ENCODE results near the gene PLK5. TPM values are rescaled to one million over a fixed set of nuclear protein-coding genes. Genes with fewer than 3 reads are reported as not detected.

The PLK5 gene, protein sequence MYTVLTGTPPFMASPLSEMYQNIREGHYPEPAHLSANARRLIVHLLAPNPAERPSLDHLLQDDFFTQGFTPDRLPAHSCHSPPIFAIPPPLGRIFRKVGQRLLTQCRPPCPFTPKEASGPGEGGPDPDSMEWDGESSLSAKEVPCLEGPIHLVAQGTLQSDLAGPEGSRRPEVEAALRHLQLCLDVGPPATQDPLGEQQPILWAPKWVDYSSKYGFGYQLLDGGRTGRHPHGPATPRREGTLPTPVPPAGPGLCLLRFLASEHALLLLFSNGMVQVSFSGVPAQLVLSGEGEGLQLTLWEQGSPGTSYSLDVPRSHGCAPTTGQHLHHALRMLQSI
- total RNA-seq: not detected in 2 replicates

DNA sequence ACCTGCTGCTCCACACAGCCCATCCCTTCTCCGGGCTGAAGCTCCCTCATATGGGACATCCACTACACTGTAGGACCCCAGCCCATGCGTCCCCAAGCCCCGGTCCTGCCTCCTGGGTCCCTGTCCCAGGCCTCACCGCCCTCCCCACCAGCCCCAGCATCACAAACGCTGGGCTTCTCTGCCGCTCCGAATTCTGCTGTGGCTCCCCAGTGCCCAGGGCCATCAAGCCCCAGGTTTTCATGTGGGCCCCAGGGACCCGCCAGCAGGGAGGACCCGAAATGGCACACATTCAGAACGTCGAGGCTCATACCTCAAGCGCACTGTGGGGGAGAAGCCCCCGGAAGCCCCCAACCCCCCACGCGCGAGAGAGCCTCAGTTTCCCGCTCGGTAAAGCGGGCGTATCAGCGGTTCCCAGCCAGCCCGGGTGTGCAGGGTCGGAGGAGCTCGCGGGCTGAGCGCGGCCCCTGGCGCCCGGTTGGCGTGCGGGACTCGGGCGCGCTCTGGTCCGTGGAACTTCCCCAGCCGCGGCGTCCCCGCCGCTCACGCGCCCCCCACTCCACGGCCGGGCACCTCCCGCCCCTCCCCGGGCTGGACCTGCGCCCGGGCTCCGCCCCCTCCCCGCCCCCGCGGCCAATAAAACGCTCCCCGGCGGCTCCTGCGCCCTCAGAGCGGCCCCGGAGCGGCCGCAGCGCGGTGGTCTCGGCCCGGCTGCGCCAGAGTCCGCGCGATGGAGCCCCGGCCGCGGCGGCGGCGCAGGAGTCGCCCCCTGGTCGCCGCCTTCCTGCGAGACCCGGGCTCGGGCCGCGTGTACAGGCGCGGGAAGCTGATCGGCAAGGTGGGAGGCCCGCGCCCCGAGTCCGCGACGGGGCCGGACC is at the start of gene PLK5:
PLK5 (plus strand) TSS at position 666 of the 875 bp plus-strand sequence. CDS start 2,920 bp downstream, outside the sequence.

DNA sequence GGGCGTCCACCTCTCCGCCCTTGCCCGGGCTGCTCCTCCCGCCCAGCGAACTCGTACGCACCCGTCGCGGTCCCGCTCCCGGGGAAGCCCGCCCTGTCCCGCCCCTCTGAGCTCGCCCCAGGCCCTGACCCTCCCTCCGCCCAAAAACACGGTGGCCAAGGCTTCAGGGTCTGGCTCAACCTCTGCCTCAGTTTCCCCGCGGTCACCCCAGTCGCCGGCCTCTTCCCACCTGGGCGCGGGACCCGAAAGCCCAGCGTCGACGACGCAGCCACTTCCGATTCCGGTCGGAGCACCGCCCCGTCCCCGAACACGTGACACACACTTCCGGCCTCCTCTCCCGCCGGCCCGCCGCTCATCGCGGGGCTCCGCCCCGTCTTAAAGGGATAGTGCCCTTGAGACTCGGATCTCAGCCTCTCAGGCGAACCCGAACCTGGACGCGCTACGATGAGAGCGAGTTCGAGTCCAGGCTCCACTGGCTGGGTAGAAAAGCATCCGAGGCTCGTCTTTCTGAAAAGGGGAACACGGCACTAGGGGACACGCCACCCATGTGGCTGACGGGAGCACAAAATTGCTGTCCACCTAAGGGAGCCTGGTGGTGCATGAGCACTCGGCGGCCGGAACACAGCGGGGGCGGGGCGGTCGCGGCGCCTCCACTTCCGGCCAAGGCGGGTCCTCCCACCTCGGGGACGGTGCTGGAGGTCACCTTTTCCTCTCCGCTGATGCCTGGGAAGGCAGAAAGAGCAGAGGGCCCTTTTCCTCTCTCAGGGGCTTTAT is 44.8 kb upstream of the PLK5 start, which contains the start of gene C19orf25:
C19orf25 (minus strand) TSS at position 282 of the 774 bp plus-strand sequence. CDS start 312 bp downstream, outside the sequence.

DNA sequence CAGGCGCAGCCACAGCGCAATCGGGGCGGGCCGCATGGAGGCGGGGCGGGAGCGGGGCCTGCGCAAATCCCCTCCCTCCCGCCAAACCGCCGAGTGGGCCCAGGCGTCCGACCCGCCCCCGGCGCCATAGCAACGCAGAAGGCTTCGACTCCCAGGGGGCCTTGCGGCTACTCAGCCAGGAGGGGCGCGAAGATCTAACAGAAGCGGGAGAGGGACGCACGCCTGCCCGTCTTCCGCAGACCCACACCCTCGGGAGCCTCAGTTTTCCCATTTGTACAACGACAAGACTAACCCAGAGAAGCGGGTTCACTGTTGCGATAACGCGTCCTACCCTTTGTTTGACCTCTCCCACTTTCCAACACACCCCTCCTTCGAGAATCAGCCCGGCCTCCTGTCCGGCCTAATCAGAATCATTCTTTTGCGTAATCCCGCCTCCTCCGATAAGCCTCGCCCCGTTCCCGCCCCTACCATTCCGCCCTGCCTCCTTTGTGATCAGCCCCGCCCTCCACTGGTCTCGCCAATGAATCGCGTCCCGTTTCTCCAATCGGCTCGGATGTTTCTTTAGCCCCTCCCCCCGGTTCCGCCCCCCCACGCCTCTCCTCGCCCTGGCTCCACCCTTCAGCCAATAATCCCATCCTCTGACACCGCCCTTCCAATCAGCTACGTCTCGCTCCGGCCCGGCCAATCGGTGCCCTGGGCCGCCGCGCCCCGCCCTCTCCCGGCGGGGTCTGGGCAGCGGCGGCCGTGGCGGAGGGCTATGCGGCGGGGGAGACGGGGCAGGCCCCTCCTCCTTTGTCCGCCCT is 33.4 kb upstream of the PLK5 start, which contains the start of gene PCSK4:
PCSK4 (minus strand) TSS at position 40 of the 803 bp plus-strand sequence; CDS start at position 36, 4 bp downstream.

GRCh38 chr19:1491114-1491848 is 32.6 kb upstream of the PLK5 start, which contains the start of gene REEP6:
TSS of gene REEP6 (plus strand) at chr19:1491181. CDS start at chr19:1491270, 89 bp downstream.

DNA sequence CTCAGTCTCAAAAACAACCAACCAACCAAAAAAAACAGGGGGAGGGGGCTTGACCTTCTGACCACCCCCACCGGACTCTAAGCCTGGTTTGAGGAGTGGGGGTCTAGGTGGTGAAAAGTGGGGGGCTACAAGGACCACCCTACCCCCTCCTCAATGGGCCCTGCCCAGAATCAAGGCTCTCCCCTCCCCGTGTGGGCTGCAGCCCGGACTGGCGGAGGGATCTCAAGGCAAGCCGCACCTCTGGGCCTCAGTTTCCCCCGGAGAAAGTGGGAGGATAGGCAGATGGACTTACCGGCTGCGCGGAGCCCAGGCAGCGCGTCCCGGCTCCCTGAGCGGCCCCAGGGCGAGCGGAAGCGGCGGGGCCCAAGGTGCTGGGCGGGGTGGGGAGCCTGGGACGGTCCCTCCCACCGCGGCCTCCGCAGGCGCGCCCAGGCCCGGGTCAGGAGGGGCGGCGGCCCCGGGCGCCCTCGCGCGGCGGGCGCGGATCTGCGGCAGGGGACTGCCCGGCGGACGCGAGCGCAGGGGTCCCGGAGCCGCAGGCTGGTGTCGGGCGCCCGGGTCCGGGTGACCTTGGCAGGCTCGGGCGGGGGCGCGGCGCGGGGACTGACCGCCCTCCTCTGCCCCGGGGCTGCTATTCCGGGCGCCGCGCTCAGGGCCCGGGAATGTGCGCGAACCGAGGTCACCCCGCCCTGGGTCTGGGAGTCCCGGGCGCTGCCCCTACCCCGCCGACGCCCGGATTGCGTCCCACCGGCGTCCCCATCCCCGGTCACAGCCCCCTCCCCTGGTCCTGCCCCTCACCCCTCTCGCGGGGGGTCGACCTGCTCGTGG is 11.0 kb upstream of the PLK5 start, which contains the start of gene ADAMTSL5:
ADAMTSL5 (minus strand) TSS at position 349 of the 828 bp plus-strand sequence. CDS start 2,076 bp downstream, outside the sequence.

DNA sequence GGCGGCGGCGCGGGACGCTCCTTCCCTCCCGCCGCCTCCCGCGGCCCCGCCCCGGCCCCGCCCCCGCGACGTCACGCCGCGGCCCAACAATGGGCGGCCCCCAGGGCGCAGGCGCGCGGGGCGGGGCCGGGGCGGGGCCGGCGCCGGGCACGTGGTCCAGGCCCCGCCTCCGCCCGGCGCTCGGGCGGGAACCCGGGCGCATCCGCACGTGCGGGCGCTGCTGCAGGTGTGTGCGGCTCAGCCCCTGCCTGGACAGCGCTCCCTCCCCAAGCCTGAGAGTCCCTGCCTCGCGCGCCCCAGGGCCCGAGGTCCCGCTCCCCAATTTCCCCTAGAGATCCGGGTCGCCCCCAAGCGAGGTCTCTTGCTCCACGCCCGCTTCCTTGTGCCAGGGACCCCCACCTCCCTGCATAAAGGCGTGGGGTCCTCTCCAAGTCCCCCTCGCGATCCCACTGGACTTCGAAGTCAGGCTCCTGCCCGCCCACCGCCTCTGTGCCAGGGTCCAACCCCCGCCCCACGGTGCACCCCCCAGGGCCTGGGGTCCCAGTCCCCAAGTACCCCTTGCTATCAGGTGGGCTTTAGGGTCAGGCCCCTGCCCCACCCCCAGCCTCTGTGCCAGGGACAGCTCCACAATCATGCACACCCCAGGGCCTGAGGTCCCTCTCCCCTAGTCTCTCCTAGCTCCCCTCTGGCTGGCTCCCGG is 44.6 kb downstream of the PLK5 start, which contains the start of gene MEX3D:
MEX3D (minus strand) TSS at position 6 of the 700 bp plus-strand sequence. CDS start 267 bp downstream, outside the sequence.

Other genes with a start within 250 kb of the PLK5 start
- gene FAM174C, start 248.5 kb upstream of the PLK5 start, total RNA-seq: 22.5 and 35.5 TPM in 2 replicates
- not detected in 2 replicates for gene EFNA2, start 238.2 kb upstream of the PLK5 start, total RNA-seq
- gene NDUFS7, start 140.2 kb upstream of the PLK5 start, total RNA-seq: 64.0 and 67.3 TPM in 2 replicates
- gene GAMT, start 122.5 kb upstream of the PLK5 start, total RNA-seq: 2.4 and 26.9 TPM in 2 replicates
- gene DAZAP1, start 116.5 kb upstream of the PLK5 start, total RNA-seq: 58.0 and 108 TPM in 2 replicates
- 288 and 442 TPM in 2 replicates for gene RPS15, start 85.7 kb upstream of the PLK5 start, total RNA-seq
- 0.14 and 0.34 TPM in 2 replicates for gene APC2, start 74.0 kb upstream of the PLK5 start, total RNA-seq
- gene C19orf25, start 44.9 kb upstream of the PLK5 start, total RNA-seq: 29.7 and 32.3 TPM in 2 replicates
- 0.68 and 1.2 TPM in 2 replicates for gene PCSK4, start 33.7 kb upstream of the PLK5 start, total RNA-seq
- gene REEP6, start 32.9 kb upstream of the PLK5 start, total RNA-seq: 1.4 and 4.2 TPM in 2 replicates
- 3.1 and 8.6 TPM in 2 replicates for gene ADAMTSL5, start 11.1 kb upstream of the PLK5 start, total RNA-seq
- 34.9 and 56.7 TPM in 2 replicates for gene MEX3D, start 44.2 kb downstream of the PLK5 start, total RNA-seq
- 85.4 and 101 TPM in 2 replicates for gene MBD3, start 68.8 kb downstream of the PLK5 start, total RNA-seq
- gene UQCR11, start 81.4 kb downstream of the PLK5 start, total RNA-seq: 53.5 and 116 TPM in 2 replicates
- 82.7 and 196 TPM in 2 replicates for gene TCF3, start 128.5 kb downstream of the PLK5 start, total RNA-seq
- under 0.01 TPM in 2 replicates for gene ONECUT3, start 229.4 kb downstream of the PLK5 start, total RNA-seq